GM12801 (cell line): Measurements from ENCODE around the gene PSMD13.

ENCODE experiments used
- CTCF ChIP-seq: IDR thresholded peaks from one replicate; pipeline ENCODE4 v1.5.1; 2011; ENCODE audit warnings: control low read depth; ENCODE audit not compliant: insufficient read length; ENCODE audit errors: extremely low read depth

Gene PSMD13

DNA sequence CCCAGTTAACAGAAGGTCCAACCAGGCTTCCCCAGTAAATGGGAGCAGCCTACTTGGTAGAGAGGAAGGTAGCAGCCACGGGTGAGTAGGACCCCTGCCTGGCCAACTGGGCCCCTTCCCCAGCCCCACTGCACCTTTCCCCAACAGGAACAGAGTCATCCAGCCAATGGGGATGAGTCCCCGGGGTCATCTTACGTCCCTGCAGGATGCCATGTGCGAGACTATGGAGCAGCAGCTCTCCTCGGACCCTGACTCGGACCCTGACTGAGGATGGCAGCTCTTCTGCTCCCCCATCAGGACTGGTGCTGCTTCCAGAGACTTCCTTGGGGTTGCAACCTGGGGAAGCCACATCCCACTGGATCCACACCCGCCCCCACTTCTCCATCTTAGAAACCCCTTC lies 22.7 kb upstream of the PSMD13 start:
- no peak for TF ChIP-seq CTCF

- no peak for TF ChIP-seq CTCF
Observed at GRCh38 chr11:215581-216037, 21.2 kb upstream of the PSMD13 start.

- TF ChIP-seq CTCF: no peak
Observed at GRCh38 chr11:216081-216974, 20.4 kb upstream of the PSMD13 start.

- TF ChIP-seq CTCF: no peak
Observed at GRCh38 chr11:217704-218103, 19.1 kb upstream of the PSMD13 start.

DNA sequence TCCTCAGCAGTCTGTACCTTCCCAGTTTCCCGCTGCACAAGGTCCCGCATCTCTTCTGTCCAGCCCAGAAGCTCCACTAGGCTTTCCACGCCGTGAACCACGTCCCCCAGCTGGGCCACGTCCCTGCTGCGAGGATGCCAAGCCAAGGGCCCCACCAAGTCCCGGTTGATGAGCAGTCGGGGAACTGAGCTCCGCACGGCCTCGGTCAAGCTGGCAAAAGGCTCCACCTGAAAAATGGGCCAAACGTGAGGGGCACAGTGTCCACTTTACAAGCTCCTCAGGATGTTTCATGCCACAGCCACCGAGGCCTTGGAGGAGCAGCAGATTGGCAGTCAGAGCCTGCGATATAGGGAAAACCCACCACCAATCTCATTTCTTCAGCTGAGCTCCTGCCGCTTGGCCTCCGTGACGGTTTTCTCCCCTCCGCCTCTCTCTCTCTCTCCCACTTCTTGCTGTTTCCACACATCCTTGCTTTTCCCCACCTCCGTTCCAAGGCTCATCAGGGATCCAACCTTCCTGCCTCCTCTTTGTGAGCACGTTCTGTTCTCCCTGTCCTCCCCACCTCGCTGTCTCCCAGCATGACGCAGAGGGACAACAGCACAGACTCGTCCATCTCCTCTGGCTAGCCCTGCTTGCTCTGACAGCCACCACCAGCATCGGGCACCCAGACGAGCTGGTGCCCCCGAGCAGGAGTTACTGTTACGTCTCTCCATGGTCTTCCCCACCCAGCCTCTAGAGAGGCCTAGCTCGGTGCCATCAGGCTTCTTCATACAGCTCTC lies 17.8 kb upstream of the PSMD13 start:
- no peak for TF ChIP-seq CTCF

DNA sequence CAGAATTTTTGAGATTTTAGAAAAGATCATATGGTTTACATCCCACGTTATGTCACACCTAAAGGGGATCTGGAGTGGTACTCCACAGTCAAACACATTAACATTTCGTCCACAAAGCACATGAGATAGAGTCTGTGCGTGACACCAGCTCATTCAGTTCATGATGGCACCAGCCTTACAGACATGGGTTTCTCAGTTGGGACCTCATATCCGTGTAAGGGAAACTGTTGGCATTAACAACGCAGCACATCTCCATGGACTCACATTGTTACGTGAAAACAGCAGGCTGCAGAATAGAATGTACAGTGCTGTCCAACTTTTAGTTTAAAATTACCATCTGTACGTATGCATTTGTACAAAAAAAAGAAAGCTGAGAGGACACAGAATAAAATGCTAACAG lies 15.2 kb upstream of the PSMD13 start:
- TF ChIP-seq CTCF: no peak

DNA sequence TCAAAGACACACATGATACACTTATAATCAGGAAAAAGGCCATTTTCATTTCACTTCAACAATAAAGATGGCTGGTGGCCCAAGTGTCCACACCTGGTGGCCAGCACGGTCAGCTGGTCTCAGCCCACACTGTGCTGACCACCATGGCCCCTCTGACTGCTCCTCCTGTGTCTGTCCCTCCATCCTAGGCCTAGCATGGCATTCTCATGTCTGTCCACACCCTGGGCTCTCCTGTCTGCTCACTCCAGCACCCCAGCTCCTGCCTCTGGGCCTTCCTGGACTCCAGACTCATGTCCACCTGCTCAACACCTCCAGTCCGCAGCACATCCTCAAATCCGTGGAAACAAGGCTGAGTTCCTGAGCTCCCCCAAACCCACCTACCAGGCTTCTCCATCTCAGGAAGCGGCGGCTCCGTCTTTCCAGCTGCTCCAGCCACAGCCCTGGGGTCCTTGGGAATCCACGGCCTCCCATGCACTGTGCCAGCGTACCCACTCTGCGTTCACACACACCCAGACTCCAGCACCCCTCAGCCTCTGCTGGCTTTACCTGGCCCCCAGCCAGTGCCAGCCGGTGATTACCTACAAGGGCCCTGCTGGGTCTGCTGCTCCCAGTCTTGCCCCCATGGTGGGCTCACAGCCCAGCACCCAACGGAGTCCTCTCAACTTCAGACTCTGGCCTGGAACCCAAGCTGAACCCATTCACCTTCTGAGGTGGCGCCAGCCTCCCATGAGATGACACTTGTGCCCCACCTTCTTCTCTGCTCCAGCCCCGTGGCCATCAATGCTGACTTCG lies 14.6 kb upstream of the PSMD13 start:
- TF ChIP-seq CTCF: no peak
